DOHH2 (cell line): ENCODE data around the gene PAEP.

ENCODE experiments used
- EZH2phosphoT487 ChIP-seq: fragments of 200-600 bp; sonication (generic); IDR thresholded peaks from 2 replicates; pipeline ENCODE4 v1.6.1; 2017; ENCODE audit warnings: borderline replicate concordance, mild to moderate bottlenecking, antibody characterized with exemption, low read length, moderate library complexity, mixed read lengths
- TF ChIP-seq, protein P1 (sequence below): fragments of 200-600 bp; sonication (generic); IDR thresholded peaks from one replicate; pipeline ENCODE4 v1.5.1; 2014; ENCODE audit warnings: antibody characterized with exemption, mild to moderate bottlenecking, low read depth, low read length; ENCODE audit not compliant: poor library complexity, severe bottlenecking

DNA sequence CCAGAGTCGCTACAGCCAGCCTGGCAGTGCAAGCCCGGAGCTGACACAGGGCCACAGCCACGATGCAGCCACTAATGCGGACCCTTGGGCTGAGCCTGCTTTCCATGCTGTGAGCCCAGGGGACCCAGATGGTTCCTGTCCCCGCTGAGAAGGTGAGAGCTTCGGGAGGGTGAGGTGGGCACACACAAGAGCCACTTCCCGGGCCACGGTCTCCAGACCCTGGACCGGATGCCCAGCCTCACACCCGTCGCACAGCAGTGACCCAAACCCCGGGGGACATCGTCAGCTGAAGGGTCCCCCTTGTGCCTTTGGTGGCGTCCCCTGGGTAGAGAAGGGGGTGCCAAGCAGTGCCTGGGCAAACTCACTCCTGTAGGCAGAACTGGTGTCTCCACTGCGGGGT, 13.4 kb downstream of the PAEP start:
- TF ChIP-seq, protein P1, sequence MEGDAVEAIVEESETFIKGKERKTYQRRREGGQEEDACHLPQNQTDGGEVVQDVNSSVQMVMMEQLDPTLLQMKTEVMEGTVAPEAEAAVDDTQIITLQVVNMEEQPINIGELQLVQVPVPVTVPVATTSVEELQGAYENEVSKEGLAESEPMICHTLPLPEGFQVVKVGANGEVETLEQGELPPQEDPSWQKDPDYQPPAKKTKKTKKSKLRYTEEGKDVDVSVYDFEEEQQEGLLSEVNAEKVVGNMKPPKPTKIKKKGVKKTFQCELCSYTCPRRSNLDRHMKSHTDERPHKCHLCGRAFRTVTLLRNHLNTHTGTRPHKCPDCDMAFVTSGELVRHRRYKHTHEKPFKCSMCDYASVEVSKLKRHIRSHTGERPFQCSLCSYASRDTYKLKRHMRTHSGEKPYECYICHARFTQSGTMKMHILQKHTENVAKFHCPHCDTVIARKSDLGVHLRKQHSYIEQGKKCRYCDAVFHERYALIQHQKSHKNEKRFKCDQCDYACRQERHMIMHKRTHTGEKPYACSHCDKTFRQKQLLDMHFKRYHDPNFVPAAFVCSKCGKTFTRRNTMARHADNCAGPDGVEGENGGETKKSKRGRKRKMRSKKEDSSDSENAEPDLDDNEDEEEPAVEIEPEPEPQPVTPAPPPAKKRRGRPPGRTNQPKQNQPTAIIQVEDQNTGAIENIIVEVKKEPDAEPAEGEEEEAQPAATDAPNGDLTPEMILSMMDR = no peak
- no peak for TF ChIP-seq EZH2phosphoT487
